ENCODE results near the gene CLPX.

Gene CLPX

DNA sequence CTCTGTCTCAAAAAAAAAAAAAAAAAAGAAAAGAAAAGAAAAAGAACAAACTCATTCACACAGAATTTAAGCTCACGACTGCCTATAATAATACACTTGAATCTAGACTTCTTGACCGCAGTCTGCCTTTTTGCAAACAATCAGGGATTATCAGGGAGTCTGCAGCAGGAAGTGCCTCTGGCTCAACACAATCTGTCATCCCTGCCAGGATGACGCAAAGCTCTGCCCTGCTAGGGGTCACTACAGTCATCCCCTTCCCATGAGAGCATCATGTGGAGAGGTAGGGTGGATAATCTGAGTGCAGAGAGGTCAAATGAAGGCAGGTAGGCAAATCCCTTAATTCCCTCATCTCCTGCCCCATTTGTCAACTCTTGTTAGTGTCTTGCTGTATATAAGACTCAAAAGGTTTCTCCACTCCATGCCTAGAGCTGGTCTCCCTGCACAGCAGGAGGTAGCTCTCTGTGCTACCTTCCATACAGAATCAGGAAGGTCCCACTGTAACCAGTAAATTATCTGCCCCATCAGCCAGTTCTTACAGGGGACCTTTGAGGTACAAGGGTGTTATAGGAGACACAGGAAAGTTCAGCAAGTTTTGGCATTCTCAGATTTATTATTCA, 74.4 kb downstream of the CLPX start (continued):
- TF ChIP-seq TOX (CRISPR knock-in tag; IDR thresholded peaks at IDR 0.05; ENCODE audit: borderline replicate concordance): no peak

DNA sequence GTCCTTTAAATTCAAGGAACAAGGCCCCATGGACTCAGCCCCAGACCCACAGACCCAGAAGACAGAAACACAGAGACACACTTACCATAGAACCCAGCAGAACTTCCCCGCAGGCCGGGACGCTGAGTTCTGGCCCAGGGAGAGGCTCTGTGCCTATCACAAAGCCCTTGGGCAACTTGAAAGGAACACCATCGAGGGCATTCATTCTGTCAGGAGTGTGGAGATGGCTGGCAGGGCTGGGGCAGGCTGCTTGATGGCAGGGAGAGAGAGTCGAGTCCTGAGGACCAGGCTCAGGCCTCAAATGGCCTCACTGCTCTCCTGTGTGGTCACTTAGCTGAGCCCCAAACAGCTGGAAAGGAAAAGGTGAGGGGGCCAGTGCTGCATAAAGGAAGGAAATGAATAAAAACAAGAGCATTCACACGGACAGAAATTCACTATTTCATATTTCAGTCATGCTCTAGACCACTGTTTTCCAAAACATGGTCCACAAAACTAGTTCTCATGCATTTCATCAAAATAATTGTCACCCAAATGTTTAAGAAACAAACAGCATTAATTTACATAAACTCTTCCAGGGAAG, 79.0 kb downstream of the CLPX start:
- no peak for ATAC-seq
- TF ChIP-seq, protein P1, sequence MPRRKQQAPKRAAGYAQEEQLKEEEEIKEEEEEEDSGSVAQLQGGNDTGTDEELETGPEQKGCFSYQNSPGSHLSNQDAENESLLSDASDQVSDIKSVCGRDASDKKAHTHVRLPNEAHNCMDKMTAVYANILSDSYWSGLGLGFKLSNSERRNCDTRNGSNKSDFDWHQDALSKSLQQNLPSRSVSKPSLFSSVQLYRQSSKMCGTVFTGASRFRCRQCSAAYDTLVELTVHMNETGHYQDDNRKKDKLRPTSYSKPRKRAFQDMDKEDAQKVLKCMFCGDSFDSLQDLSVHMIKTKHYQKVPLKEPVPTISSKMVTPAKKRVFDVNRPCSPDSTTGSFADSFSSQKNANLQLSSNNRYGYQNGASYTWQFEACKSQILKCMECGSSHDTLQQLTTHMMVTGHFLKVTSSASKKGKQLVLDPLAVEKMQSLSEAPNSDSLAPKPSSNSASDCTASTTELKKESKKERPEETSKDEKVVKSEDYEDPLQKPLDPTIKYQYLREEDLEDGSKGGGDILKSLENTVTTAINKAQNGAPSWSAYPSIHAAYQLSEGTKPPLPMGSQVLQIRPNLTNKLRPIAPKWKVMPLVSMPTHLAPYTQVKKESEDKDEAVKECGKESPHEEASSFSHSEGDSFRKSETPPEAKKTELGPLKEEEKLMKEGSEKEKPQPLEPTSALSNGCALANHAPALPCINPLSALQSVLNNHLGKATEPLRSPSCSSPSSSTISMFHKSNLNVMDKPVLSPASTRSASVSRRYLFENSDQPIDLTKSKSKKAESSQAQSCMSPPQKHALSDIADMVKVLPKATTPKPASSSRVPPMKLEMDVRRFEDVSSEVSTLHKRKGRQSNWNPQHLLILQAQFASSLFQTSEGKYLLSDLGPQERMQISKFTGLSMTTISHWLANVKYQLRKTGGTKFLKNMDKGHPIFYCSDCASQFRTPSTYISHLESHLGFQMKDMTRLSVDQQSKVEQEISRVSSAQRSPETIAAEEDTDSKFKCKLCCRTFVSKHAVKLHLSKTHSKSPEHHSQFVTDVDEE (CRISPR knock-in tag; IDR thresholded peaks at IDR 0.05): no peak
- TF ChIP-seq ZNF70 (CRISPR knock-in tag; IDR thresholded peaks at IDR 0.05) (no peak), PPARA (CRISPR knock-in tag; IDR thresholded peaks at IDR 0.05; ENCODE audit: borderline replicate concordance) (no peak), OSR1 (CRISPR knock-in tag; IDR thresholded peaks at IDR 0.05) (no peak)

DNA sequence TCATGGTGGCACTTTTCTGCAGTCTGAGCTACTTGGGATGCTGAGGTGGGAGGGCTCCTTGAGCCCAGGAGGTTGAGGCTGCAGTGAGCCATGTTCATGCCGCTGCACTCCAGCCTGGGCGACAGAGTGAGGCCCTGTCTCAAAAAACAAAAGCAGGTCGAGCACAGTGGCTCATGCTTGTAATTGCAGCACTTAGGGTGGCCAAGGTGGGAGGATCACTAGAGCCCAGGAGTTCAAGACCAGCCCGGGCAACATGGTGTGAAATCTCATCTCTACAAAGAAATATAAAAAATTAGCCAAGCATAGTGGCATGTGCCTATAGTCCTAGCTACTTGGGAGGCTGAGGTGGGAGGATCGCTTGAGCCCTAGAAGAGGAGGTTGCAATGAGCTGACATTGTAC, 80.1 kb downstream of the CLPX start:
- TF ChIP-seq TCF4 (CRISPR knock-in tag; IDR thresholded peaks at IDR 0.05; ENCODE audit: borderline replicate concordance) (no peak), GLIS3 (CRISPR knock-in tag; IDR thresholded peaks at IDR 0.05) (no peak)
- TF ChIP-seq, protein P2, sequence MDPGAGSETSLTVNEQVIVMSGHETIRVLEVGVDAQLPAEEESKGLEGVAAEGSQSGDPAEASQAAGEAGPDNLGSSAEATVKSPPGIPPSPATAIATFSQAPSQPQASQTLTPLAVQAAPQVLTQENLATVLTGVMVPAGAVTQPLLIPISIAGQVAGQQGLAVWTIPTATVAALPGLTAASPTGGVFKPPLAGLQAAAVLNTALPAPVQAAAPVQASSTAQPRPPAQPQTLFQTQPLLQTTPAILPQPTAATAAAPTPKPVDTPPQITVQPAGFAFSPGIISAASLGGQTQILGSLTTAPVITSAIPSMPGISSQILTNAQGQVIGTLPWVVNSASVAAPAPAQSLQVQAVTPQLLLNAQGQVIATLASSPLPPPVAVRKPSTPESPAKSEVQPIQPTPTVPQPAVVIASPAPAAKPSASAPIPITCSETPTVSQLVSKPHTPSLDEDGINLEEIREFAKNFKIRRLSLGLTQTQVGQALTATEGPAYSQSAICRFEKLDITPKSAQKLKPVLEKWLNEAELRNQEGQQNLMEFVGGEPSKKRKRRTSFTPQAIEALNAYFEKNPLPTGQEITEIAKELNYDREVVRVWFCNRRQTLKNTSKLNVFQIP (CRISPR knock-in tag; IDR thresholded peaks at IDR 0.05; ENCODE audit: borderline replicate concordance, low read depth): no peak
- ATAC-seq: no peak

DNA sequence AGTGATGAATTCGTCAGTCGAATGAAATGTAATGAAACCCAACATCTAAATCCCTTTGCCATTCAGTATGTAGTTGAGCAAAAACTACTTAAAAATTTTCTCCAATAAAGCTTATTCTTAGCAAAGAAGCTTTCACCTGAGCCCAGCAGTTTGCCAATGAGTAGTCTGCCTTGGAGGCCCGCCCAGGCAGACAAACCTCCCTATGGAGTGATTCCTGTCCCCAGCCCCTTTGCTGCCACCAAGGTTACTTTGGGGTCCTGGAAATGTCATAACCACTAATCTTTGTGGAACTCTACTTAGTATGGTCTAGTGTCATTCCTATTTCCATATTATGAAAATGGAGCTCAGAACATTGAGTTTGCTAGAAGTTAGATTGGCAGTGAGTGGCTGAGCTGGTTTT, 82.2 kb downstream of the CLPX start:
- TF ChIP-seq ESRRG (CRISPR knock-in tag; IDR thresholded peaks at IDR 0.05): no peak
- ATAC-seq: no peak

DNA sequence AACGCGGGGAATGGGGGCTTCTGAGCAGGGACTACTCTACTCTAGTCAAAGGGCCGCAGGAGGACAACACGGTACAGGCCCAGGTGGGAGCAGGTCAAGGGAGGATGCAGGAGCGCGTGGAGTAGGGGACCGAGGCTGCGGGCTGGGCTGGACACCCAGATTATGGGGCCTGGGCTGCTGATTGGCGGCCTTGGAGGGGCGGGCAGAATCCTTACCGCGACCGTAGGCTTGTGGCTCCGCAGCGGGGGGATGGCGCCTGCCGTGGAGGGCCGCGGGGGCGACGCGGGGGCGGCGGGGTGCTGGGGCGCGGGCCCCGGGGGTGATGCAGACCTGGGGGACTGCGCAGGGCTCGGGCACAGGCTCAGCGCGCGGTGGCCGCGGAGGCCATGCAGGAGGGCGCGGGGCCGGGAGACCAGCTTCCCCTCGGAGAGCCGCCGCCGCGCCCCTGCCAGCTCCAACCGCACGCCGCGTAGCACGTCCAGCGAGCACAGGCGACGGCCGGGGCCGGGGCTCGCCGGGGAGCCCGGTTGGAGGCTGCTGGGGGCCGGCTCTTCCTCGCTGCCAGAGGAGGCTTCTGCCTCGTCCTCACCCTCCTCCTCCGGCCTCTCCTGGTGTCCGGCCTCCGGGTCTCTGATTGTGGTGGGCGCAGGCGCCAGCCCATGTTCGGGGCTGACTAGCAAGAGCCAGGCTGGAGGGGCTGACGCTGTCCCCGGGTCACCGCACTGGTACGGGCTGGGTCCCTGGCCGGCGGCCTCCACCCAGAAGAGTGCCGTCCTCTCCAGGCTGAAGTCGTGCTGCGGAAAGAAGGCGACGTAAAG, 83.0 kb downstream of the CLPX start:
- peak; percentile 24; the same call in 2 of the 3 replicates for ATAC-seq
- TF ChIP-seq BACH2 (CRISPR knock-in tag; IDR thresholded peaks at IDR 0.05; ENCODE audit: borderline replicate concordance) (no peak), ZNF565 (CRISPR knock-in tag; conservative IDR thresholded peaks at IDR 0.05; ENCODE audit: low read depth) (no peak), ZFP30 (CRISPR knock-in tag; IDR thresholded peaks at IDR 0.05) (no peak), ZNF70 (CRISPR knock-in tag; IDR thresholded peaks at IDR 0.05) (no peak), CSDC2 (CRISPR knock-in tag; IDR thresholded peaks at IDR 0.05) (no peak), ZFP3 (CRISPR knock-in tag; IDR thresholded peaks at IDR 0.05) (no peak)
- TF ChIP-seq, protein P3, sequence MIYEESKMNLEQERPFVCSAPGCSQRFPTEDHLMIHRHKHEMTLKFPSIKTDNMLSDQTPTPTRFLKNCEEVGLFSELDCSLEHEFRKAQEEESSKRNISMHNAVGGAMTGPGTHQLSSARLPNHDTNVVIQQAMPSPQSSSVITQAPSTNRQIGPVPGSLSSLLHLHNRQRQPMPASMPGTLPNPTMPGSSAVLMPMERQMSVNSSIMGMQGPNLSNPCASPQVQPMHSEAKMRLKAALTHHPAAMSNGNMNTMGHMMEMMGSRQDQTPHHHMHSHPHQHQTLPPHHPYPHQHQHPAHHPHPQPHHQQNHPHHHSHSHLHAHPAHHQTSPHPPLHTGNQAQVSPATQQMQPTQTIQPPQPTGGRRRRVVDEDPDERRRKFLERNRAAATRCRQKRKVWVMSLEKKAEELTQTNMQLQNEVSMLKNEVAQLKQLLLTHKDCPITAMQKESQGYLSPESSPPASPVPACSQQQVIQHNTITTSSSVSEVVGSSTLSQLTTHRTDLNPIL (CRISPR knock-in tag; IDR thresholded peaks at IDR 0.05; ENCODE audit: low read depth): no peak

DNA sequence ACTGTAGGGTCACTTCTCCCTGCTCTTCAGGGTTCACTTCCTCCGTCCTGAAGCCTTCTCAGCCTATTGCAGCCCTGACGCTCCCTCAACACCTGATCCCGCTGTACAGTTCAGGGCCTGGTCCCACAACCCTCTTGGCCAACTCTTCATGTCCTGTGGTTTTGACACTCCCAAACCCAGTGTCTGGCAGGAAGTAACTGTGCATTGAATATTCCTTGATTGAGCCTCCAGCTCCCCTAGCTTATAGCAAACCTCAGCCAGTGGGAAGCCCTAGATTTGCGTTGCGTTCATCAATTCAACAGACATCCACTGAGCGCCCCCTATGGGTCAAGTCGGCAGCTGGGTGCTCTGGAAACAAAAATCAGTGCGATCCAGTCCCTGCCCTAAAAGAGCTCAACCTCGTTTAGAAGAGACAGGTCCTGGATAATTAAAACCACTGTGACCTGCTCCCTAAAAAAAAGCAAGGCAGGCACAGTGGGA, 83.7 kb downstream of the CLPX start:
- TF ChIP-seq PPARA (CRISPR knock-in tag; IDR thresholded peaks at IDR 0.05; ENCODE audit: borderline replicate concordance): no peak
- no peak for TF ChIP-seq ZNF70 (CRISPR knock-in tag; IDR thresholded peaks at IDR 0.05)
- TF ChIP-seq, protein P2 (CRISPR knock-in tag; IDR thresholded peaks at IDR 0.05; ENCODE audit: borderline replicate concordance, low read depth): no peak
- no peak for TF ChIP-seq ZFP30 (CRISPR knock-in tag; IDR thresholded peaks at IDR 0.05)
- no peak for TF ChIP-seq ARNTL (CRISPR knock-in tag; IDR thresholded peaks at IDR 0.05; ENCODE audit: borderline replicate concordance, low read depth)
- no peak for TF ChIP-seq RARB (CRISPR knock-in tag; IDR thresholded peaks at IDR 0.05)
- peak; percentile 66 for ATAC-seq

All from SK-N-SH treated with all-trans-retinoic acid at 6 μM for 48 hours (cell line).